Medulla oblongata (tissue), 1 donor: ENCODE results near the gene TGFBI.

ENCODE experiments used
- DNase-seq: peaks from one replicate; pipeline ENCODE4 v3.0.0-alpha.2; 2015; ENCODE audit errors: extremely low spot score

Gene TGFBI

DNA sequence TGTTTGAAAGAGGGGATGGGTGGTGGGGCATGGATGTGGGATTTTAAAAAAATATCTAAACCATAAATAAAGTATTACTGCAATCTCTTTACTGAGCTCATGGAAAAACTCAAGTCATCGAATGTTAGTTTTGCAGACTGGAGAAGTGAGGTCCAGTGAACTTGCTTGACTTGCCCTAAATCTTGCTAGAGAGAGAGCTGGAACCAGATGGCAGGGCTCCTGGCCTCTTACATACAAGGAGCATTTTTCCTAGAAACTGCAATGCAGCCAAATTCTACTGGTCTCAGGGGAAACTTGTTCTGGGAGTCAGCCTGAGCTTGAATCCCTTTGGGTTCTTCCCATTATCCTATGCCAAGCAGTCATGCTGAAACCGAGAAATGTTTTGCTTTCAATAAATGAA, 2.9 kb upstream of the TGFBI start:
- DNase-seq = peak; percentile 53

DNA sequence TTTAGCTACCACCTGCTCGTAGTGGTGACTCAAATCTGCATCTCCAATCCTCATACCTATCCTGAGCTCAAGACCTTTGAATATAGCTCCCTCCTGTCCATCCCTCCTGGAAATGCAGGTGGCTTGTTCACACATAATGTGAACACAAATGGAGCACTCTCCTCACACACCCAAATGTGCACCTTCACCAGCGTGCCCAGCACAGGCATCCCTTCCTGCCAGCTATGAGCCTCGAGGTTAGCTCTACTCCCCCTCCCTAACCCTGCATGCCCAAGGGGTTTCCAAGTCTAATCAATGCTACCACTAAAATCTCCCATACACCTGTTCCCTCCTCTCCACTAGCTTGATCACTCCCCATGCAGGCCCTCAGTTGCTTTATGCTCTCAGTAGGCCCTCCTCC, 2.2 kb upstream of the TGFBI start:
- DNase-seq = no peak

DNA sequence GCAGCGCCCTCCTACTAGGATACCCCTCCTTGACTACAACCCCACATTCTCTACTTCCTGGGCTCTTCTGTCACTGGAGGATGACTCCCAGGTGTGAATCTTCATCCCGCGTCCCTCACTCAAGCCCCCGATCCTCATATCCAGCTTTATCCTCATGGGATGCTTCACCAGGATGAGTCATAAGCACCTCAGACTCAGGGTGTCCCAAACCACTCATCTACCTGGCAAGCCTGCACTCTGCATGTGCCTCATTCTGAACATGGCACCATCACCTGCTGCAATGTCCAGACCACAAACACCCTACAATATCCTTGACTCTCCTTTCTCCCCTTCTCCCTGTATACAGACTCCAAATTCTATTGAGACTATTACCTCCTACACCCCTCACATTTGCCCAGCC, 1.5 kb upstream of the TGFBI start:
- DNase-seq = no peak

DNA sequence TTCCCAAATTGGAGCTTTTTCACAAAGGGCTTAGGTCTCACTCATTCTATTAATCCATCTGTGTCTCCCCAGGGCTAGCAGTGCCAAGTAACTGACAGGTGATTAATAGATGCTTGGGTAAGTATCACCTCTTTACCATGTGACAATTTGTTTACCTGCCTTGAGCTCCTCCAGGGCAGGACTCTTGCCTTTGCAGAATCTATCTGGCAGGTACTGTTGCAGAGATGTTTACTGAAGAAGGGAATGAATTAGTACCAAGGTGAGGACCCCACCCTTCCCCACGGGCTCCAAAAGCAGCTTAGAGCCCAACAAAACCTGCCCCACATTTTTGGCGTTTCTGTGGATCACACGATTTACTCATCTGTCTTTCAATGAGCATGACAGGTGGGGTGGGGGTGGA, 698 bp upstream of the TGFBI start:
- no peak for DNase-seq

DNA sequence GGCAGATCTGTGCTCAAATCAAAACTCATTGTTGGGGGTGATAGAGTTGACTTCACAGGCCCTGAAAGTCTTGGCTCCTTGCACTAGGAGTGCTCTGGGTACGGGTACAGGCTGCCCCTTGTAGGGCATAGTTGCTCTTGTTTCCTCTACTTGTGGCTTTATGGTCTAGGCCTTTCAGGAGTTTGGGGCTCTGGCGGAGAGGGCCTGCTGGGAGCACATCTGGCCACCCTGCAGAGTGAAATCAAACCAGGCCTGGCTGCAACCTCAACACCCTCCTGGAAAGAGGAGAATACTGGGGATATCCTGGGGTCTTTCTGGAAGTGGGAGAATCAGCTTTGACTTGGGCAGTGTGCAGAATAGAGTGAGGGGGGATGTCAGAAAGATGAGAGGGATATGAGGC, 1.5 kb downstream of the TGFBI start:
- no peak for DNase-seq

DNA sequence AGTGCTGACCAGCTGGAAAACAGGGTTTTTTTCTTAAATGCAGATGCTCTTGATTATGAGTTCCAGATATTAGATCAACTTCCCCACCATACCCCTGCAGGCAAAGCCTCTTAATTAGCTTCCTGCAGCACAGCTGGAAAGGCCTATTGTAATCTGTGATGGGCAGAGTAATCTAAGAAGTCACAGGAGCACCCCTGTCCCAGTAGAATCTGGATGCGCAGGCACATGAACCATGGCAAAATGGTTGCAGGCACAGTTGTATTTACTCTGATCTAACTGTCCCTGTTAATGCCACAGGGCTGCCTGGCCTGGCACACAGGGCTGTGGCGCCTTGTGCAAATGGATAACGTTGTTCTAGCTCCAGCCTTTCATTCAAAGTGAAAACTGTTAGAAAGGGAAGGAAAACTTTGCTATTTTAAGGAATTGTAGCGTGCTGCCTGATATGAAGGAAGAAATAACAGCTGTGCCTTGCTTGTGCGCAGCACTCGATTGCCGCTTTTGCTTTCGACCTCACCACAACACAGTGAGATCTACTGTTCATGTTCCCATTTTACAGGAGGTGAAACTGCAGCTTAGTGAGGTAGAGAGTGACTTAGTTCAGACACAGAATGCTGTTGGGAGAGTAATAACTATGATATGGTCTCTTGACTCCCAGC, 2.3 kb downstream of the TGFBI start:
- peak; percentile 33 for DNase-seq

DNA sequence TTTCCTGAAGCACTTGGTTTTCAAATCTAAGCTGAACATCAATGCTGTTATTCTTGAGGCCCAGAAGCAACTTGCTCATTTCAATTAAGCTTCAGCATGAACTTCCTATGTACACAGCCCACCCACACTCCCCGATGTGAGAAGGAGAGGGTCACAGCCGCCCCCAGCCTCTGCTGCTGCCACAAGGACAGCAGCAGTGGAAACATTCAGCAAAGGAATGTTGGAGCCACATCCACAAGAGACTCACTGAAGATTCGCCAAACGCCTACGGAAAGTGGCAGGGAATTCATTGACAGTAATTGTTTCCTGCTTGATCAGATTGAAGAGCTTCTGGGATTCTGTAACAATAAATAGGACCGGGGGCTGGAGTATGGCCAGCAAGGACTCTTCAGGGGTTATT, 2.9 kb downstream of the TGFBI start:
- DNase-seq = no peak

DNA sequence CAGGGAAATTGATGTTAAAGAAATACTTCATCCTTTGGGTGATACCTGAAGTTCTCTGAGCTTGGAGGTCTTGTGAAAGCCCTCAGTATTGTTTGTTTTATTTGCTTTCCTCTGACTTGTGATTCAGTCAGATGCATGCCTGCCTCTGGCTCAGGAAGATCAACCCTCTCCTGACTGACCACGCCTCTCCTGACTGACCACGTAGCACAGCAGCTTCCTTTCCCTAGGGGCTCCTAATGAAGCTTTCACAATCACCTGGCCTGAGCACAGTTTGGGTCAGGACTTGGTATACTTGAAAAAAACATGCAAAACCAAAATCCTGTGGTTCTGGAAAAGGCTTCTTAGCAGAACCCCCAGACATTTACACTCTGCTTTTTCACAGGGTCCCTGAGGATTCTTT, 3.8 kb downstream of the TGFBI start:
- no peak for DNase-seq

DNA sequence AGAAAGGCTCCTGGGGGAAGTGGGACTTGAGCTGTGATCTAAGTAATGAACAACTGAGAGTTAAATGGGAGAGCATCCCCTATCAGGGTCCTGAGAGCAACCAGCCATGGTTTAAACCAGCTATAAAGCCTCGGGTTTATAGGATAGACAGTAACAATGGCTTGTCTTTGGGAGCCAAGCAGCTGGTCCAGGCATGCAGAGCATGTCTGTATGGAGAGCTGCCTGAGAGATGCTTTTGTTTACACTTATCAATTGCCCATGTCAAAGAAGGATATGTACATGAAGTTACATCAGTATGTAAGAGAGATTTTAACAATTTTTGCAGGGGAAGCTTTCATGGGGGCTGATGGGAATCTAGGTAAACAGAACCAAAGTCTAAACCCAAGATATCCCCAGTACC, 4.4 kb downstream of the TGFBI start:
- DNase-seq = no peak

DNA sequence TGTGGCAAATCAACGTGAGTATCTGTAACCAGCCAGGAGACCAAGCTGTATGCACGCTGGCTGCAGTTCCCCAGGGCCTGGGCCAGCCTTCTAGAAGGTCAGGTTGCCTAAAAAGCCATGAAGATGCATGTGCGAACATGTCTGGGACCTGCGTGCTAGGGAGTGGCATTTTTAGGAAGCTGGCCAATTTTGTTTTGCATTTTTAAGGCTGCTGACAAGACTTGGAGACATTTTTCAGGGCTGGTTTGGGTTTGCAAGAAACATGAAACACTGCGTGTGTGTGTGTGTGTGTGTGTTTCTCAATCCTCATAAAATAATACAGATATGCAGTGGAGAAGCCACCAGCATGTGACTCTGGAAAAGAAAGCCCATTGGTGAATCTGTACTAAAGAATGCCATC, 5.1 kb downstream of the TGFBI start:
- DNase-seq = no peak

DNA sequence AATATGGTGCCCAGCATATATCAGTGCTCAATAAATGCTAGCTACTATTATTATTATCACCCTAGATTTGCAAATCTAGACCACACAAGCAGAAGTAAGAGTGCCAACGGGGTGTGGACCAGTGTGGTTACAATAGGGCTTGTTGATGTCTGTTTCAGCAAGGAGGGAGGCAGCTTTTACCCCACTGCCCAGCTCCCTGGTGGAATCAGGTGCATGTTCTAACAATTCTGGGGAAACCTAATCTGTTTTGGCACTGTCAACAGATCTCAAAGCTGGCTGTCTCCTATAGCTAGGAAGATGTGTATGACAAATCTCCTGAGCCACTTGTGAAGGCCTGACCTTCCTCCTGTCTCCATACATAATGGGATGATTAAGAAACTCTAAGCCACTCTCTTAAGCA, 5.7 kb downstream of the TGFBI start:
- DNase-seq = no peak

DNA sequence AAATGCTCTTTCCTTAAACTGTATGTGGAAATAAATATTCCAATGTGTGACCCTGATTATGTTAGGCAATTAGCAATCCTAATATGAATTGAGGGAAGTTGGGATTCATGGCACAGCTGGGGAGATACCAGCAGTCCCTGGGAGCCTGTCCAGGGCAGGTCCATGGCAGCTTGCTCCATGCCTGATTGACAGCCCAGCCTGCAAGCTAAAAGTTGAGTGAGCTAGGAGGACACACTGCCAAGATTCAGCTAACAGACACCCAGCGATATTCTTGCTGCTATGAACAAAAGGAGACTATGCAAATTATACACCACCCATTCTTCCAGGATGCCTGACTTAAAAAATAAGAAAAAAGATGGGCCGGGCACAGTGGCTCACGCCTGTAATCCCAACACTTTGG, 6.2 kb downstream of the TGFBI start:
- no peak for DNase-seq

DNA sequence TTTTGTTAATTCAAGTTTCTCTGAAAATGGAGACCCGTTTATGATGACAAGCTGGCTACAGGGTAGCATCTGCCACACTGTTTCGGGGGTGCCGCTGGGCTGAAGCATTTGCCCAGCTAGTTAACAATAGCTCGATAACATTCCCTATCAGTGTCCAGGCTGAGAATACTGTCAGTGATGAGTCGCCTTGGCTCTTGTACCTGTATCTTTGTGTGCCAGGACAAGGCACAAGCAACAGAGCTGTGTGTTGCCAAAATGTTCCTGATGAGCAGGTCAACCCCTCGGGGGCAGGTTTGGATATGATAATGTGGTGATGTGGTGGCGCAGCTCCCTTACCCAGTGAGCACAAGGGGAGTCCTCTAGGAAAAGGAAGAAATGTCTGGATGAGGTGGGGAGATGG, 7.0 kb downstream of the TGFBI start:
- DNase-seq = no peak

DNA sequence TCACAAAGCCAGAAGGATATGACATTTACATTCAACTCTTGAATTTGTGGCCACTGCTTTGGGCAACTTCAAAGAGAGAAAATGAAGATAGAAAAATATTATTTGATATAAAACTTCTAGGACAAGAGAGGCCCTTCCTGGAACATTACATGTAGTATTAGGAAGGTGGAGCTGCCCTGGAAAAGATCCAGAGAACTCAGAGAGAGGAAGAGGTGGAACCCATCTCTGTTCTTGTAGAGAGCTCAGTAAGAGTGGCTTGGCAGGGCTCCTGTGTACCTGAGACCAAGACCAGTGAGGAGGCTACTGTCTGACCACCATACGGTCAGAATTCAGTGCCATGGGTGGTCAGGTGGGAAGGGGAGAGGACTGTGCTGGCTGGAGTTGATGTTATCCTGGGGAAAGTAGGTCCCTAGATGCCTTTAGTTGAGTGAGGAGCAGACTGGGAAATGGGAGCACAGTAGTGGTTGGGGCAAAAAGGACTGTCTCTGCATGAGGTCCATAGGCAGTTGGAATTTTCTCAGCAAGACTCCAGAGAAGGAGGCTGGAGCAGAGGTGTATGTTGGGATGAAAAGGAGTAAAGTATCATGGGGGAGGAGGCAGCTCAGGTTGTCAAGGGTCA, 7.6 kb downstream of the TGFBI start:
- DNase-seq = no peak

DNA sequence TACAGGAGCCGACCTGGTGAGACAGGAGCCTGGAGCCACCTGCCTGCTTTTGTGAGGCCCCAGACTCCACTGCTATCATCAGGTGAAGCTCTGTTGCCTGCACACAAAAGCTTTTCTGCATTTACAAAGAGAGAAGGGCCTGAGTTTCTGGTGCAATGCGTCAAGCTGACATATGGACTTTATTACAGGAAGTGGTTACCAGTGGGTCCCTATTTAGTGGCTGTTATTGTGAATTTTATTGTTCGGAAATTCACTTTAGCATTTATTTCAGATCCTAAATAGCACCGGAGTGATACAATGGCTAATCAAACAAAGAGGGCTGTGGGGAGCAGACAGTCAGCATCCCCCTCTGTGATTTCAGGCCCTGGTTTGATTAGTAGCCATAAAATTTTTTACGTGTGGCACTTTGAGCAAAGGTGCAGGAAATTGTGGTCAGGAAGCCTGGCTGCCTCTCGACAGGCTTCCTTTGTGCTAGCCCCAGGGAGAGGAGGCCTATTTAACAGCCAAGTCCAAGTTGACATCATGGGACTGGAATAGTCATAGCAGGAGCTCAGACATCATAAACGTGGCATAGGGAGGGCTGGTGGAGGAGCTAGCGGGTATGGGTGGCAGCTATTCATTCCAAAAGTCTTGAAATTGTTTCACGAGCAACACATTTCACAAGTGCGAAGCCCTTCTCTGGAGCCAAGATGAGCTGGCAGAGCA, 8.4 kb downstream of the TGFBI start:
- peak; percentile 28 for DNase-seq

DNA sequence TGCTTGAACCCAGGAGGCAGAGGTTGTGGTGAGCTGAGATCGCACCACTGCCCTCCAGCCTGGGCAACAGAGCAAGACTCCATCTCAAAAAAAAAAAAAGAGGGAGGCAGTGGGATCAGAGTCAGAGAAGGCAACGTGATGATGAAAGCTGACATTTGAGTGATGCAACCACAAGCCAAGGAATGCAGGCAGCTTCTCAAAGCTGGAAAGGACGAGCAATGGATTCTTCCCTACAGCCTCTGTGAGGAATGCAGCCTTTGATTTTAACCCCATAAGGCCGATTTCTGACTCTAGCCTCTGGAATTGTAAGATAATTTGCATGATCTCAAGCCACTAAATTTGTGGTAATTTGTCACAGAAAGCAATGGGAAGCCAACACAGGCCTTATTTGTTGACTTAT, 9.8 kb downstream of the TGFBI start:
- no peak for DNase-seq

DNA sequence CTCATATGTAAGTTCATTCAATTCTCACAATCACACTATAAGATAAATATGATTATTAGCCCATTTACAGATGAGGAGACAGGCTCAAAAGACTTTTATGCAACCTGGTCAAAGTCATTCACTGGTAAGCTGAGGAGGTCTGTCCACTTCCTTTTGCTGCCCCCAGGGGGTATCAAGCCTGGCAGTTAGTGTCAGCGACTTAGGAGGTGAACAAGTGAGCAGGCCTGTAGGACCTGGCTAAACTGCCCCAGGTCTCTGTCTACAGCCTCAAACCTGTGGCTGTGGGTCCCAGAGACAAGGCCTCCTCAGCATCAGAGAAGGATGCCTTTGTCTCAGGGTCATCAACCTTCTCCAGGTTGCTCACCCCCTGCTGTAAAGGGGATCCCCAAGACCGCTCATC, 10.4 kb downstream of the TGFBI start:
- no peak for DNase-seq

DNA sequence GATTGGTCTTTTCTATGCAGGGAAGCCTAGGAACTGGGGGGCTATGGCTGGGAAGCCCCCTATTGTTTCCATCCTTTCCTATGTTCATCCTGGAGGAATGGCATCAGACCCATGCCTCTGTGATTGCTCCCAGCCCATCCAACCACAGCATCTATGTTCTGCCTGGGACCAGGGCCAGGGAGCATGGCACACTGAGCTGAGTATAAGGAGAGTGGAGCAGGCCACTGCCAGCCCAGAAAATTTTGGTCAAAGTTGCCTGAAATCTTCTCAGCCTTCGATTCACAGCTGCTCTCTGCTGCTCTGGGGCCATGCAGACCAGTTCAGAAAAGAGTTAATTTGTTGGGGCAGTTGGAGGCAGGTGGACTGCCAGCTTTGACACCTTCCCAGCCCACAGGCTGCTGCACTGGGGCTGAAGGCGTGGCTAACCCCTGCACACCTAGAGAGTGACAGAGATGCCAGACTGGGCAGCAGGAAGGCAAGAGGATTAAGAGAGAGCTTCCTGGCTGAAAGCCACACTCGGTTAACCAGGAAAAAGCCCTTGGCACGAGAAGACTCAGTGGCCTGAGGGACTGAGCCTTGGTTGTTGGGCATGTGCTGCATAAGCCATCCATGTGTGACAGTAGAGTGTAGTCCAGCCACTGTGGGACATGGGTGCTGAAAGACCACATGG, 12.1 kb downstream of the TGFBI start:
- DNase-seq = no peak

DNA sequence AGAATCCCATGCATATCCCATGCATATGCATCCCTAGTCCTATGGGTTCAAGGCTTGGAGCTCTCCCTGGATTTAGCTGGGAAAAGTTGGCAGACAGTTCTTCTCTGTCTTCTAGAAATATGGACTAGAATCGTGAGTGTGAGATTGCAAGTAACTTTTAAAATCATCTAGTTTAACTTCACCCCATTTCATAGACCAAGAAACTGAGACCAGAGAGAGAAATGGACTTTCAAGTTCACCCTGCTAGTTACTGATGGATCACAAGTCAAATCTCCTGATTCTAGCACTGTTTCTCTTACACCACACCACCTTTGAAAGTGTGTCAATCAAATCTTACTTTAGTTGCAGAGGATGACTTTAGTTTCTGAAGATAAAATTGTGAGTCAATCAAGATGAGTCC, 13.4 kb downstream of the TGFBI start:
- DNase-seq = no peak

DNA sequence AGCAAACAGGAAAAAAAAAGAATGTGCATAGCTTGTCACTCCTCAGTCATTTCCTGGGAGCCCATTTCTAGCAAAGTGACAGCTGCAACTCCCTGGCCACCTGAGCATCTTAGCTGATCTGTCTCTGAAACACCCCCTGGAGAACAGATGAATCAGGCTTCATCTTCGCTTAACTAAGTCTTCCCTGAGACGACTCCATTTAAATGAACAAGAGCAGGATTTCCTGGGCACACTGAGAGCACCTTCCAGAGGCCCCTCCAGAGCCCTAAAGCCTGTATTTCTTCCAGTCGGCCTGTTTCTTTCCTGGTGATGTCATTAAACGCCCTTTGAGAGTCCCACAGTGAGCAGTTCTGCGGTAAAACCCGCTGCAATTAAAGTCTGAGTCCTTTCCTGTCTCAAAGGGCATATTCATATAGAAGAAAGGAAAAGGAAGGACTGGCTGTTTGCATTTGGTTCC, 13.9 kb downstream of the TGFBI start:
- no peak for DNase-seq

DNA sequence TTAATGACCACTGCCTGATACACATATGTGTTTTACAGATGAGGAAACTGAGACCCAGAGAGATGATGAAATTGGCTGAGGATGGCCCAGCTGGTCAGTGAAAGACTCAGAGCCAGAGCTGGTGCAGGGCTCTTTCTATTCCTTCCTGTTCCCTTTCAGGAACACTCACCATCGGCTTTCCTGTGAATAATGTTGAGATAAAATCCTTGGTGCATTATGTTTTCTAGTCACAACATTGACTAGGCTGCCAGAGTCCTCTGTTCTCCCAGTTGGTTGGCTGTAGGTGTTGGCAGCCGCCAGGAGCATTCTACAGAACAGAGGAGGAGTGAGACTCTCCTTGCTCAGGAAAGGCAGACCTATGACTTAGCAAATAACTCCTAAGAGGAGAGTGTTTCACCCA, 14.8 kb downstream of the TGFBI start:
- no peak for DNase-seq

DNA sequence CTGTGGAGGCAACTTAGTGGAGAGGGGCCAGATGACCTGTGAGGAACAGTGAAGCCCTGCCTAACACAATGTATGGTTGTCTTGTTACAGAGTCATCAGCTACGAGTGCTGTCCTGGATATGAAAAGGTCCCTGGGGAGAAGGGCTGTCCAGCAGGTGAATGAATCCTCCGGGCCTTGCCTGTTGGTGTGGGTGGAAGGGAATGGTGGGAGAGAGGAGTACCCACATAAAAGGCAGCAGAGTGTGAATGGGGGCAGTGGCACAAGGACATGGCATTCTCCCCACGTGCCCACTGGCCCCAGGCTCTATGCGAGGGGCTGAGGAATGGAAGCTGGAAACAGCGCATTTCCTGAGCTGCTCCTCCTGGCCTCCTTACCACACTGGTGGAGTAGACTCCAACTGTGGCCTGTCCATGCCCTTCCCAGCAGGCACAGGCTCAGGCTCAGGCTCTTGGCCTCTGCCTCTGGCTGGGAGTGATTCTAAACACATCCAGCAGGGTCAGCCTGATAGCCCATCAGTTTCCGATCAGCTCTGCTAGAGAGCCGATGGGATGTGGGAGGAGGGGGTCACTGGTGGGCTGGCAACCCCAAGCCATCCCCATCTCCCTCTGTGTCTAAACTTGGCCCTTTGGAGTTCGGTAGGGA, 15.3 kb downstream of the TGFBI start:
- no peak for DNase-seq
